ENCODE results near the gene PTPN3. TPM values are rescaled to one million over a fixed set of nuclear protein-coding genes. Genes with fewer than 3 reads are reported as not detected.

The PTPN3 gene
- polyA plus RNA-seq, 1 of the 3 experiments (the other 2 are of a cell fraction) = 7.5 TPM

GRCh38 chr9:109506097-109506712 is 8.1 kb upstream of the PTPN3 start (continued):
- TF ChIP-seq USF2 (IDR thresholded peaks at IDR 0.05; ENCODE audit: borderline replicate concordance, low read depth, low read length) = no peak

DNA sequence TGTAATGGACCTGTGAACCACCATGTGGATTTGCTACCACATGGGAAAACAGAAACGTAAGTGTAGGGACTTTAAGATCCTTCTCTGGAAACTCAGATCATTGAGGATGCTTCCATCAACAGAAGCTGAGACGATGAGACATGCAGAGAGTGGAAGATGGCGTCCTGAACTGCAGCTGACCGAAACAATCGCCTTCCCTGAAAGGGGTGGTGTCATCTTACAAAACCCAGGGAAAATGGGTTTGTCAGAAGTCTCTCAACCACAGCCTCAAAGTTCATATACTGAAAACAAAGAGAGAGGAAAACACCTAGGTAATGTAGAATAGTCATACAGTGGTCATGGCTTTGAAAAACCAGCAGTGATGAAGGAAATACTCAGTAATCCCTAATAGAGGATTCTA is 6.6 kb upstream of the PTPN3 start:
- Histone ChIP-seq H3F3A (replicated peaks; ENCODE audit: insufficient read depth) (peaks cover 9% of the 10 kb centered on the region), H3K4me1 (ENCODE audit: control insufficient read depth in 1 of 2, insufficient read depth in 2 of 2, low read depth in 1 of 2, low read length in 1 of 2) (peaks cover 0 to 4% of the 10 kb centered on the region in 2 experiments; a peak in 2 of 4 replicates), H4K20me1 (ENCODE audit: insufficient read depth) (no peaks in the 10 kb centered on the region), H3K36me3 (replicated peaks in 1 of 2; ENCODE audit: control insufficient read depth in 1 of 2, insufficient read depth in 2 of 2, low read length in 1 of 2) (no peaks in the 10 kb centered on the region), H3K27me3 (ENCODE audit: insufficient read depth) (no peaks in the 10 kb centered on the region; the same call in 1 of the 2 replicates), H3K9ac (no peak overlapping the region), H3K9me2 (no peaks in the 10 kb centered on the region), H3K79me2 (ENCODE audit: insufficient read depth) (no peaks in the 10 kb centered on the region), H3K4me3 (ENCODE audit: low read depth in 2 of 2, low read length in 1 of 2) (no peak overlapping the region), H3K4me2 (no peak overlapping the region), H2AFZ (ENCODE audit: low read depth) (no peak overlapping the region), H3K27ac (ENCODE audit: low read depth in 2 of 2, low read length in 1 of 2) (no peak overlapping the region), H3K9me3 (no peaks in the 10 kb centered on the region)
- TF ChIP-seq NFIC (IDR thresholded peaks at IDR 0.05; ENCODE audit: borderline replicate concordance) = no peak
- no peak for TF ChIP-seq EP300 (IDR thresholded peaks at IDR 0.05; ENCODE audit: borderline replicate concordance in 1 of 2, low read depth in 1 of 2, low read length in 1 of 2)
- no peak for TF ChIP-seq GABPA (IDR thresholded peaks at IDR 0.05; ENCODE audit: low read depth)
- TF ChIP-seq RAD21 (IDR thresholded peaks at IDR 0.05; ENCODE audit: low read length) = no peak
- TF ChIP-seq FOXJ3 (CRISPR knock-in tag; IDR thresholded peaks at IDR 0.05) = no peak
- TF ChIP-seq, protein P1, sequence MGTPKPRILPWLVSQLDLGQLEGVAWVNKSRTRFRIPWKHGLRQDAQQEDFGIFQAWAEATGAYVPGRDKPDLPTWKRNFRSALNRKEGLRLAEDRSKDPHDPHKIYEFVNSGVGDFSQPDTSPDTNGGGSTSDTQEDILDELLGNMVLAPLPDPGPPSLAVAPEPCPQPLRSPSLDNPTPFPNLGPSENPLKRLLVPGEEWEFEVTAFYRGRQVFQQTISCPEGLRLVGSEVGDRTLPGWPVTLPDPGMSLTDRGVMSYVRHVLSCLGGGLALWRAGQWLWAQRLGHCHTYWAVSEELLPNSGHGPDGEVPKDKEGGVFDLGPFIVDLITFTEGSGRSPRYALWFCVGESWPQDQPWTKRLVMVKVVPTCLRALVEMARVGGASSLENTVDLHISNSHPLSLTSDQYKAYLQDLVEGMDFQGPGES (IDR thresholded peaks at IDR 0.05; ENCODE audit: low read depth, low read length) = no peak
- no peak for TF ChIP-seq EZH2phosphoT487 (IDR thresholded peaks at IDR 0.05; ENCODE audit: borderline replicate concordance, low read depth)
- WGBS (ENCODE audit: low lambda C conversion rate) = 55% methylated on average over 5 of the region's 5 CpGs
- CTCF ChIA-PET = no interaction called here
- DNase-seq = no peak
- POLR2A ChIA-PET = no interaction called here

- WGBS (ENCODE audit: low lambda C conversion rate) = 38% methylated on average over 5 of the region's 5 CpGs
These were observed 2.4 kb upstream of the PTPN3 start for GRCh38 chr9:109500421-109500974.

More at GRCh38 chr9:109500421-109500974, 2.4 kb upstream of the PTPN3 start:
- 0 out of 2 replicates have a peak overlapping the region, but pooled peaks have one; percentile 49 for H3K9ac ChIP-seq
- H3K9me3 ChIP-seq = no peaks in the 10 kb centered on the region
- POLR2A ChIA-PET = no interaction called here
- H3K27ac ChIP-seq (ENCODE audit: low read depth in 2 of 2, low read length in 1 of 2) = no peak overlapping the region
- H2AFZ ChIP-seq (ENCODE audit: low read depth) = peak overlapping the region; percentile 94
- no peaks in the 10 kb centered on the region; the same call in 1 of the 2 replicates for H3K27me3 ChIP-seq (ENCODE audit: insufficient read depth)
- H3K9me2 ChIP-seq = no peaks in the 10 kb centered on the region
- peaks cover 22% of the 10 kb centered on the region for H3K79me2 ChIP-seq (ENCODE audit: insufficient read depth)
- H3K4me1 ChIP-seq (ENCODE audit: control insufficient read depth in 1 of 2, insufficient read depth in 2 of 2, low read depth in 1 of 2, low read length in 1 of 2) = peaks cover 0 to 13% of the 10 kb centered on the region in 2 experiments; a peak in 2 of 4 replicates
- no peaks in the 10 kb centered on the region for H4K20me1 ChIP-seq (ENCODE audit: insufficient read depth)
- H3K4me3 ChIP-seq (ENCODE audit: low read depth in 2 of 2, low read length in 1 of 2) = peak overlapping the region in 1 of 2 experiments; percentile 64; a peak in 3 of 4 replicates
- H3K4me2 ChIP-seq = peak overlapping the region; percentile 76
- peaks cover 5% of the 10 kb centered on the region for H3F3A ChIP-seq (replicated peaks; ENCODE audit: insufficient read depth)
- CTCF ChIA-PET = interaction anchor here (1.0 to 2.7 kb wide), 5 partner anchors 30 to 88 kb away, joined by 3 to 14 read pairs (median 6); no protein-coding TSS in a partner anchor
- DNase-seq = no peak
- H3K36me3 ChIP-seq (replicated peaks in 1 of 2; ENCODE audit: control insufficient read depth in 1 of 2, insufficient read depth in 2 of 2, low read length in 1 of 2) = no peaks in the 10 kb centered on the region
- no peak for TF ChIP-seq NFIC (IDR thresholded peaks at IDR 0.05; ENCODE audit: borderline replicate concordance)
- no peak for TF ChIP-seq ZBTB33 (IDR thresholded peaks at IDR 0.05; ENCODE audit: borderline replicate concordance, low read depth)
- no peak for TF ChIP-seq TAF1 (IDR thresholded peaks at IDR 0.05; ENCODE audit: borderline replicate concordance, low read depth, low read length)
- TF ChIP-seq FOXJ3 (CRISPR knock-in tag; IDR thresholded peaks at IDR 0.05) = no peak
- TF ChIP-seq FOXM1 (IDR thresholded peaks at IDR 0.05; ENCODE audit: low read depth) = no peak
- no peak for TF ChIP-seq MXI1 (IDR thresholded peaks at IDR 0.05; ENCODE audit: low read depth, low read length)
- TF ChIP-seq RXRA (IDR thresholded peaks at IDR 0.05; ENCODE audit: borderline replicate concordance, low read depth) = no peak
- TF ChIP-seq, protein P2, sequence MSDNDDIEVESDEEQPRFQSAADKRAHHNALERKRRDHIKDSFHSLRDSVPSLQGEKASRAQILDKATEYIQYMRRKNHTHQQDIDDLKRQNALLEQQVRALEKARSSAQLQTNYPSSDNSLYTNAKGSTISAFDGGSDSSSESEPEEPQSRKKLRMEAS (IDR thresholded peaks at IDR 0.05; ENCODE audit: low read depth) = no peak
